NCI-H510A treated with DMSO at 0.1 percent for 48 hours (cell line): ENCODE data around the gene ANKH.
"Not testable (repeated sequence)": the region's sequence is repeated elsewhere in the genome, so short reads cannot be mapped to it uniquely, and the experiment has no call there.

ENCODE experiments used
- DNase-seq: peaks from one replicate; lab custom pipeline; 2025; lab: John Stamatoyannopoulos, UW

ANKH gene

DNA sequence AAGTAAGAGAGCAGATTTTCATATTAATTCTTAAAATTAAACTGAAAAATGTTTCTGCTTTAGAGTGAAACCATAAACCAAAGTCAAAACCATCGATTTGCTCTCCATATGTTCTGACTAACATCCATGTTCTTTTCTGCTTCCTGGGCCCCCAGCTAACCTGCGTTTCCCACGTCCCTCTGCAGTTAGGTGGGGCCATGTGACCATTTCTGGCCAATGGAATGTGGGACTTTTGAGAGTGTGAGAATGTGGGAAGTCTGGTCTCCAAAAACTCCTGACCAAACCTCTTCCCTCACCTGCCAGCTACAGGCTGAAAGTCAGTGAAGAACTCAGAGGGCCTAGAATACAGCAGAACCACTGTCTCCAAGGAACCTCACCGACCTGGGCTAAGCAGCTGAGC, 44.9 kb downstream of the ANKH start:
- no peak for DNase-seq

- no peak for DNase-seq
Measured at GRCh38 chr5:14825977-14826376, 45.6 kb downstream of the ANKH start.

DNA sequence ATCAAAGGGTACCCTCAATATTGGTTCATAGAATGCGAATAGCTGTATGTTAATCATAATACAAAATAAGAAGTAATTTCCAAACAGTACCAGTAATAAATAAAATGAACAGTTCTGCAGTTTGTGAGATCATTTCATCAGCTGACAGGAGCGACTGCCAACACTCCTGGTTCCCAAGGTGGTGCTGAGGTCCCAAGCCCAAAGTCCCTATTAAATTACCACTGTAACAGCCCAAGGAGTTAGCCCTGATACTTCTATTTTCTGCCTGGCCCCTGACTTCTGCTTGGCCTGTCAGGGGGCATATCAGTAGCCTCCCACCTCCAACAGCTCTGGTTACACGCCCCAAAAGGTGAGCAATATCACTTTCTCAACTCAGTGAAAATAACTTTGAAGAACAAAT, 47.1 kb downstream of the ANKH start:
- no peak for DNase-seq

- no peak for DNase-seq
Measured at GRCh38 chr5:14821100-14821845, 50.3 kb downstream of the ANKH start.

DNA sequence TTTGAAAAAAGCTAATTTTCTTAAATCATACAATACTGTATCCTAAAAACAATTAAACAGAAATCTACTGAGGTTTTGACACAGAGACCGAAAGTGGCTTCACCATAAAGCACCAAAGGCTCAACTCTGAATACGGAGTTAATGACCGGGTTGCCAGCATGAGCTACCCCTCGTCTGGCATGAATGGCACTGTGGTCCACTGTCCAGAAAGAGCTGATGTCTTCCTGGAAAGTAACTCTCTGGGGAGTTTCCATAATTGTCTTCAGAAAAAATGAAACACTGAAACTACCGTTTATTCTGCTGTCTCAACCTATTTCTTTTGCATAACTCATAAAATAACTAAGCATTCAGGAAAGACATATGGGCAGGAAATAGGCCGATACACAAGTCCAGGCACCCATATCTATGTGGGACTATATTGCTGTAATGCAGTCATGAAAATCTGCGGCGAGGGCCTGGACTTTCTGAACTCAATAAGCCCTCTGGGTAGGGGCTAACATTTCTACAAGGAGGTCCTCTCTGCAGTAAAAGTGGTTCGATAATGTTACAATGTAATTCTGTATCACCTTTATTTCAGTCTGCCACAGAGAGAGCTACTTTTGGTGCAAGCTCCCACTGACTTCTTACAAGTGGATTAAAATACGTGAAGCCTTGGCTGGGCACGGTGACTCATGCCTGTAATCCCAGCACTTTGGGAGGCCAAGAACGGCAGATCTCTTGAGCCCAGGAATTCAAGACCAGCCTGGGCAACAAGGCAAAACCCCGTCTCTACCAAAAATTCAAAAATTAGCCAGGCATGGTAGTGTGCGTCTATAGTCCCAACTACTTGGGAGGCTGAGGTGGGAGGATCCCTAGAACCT, 52.4 kb downstream of the ANKH start:
- no peak for DNase-seq

DNA sequence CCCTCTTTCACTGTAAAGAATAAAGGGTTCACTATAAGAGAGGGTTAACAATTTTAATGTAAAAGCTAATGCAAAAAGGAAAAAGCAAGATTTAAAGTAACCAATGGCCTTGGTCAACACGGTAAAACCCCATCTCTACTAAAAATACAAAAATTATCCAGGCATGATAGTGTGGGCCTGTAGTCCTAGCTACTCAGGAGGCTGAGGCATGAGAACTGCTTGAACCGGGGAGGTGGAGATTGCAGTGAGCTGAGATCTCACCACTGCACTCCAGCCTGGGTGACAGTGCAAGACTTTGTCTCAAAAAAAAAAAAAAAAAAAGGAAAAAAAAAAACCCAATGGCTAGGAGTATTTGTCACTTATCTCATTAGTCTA, 53.8 kb downstream of the ANKH start:
- not testable (repeated sequence) for DNase-seq

- DNase-seq, result no peak
Measured at GRCh38 chr5:14816999-14817761, 54.4 kb downstream of the ANKH start.

DNA sequence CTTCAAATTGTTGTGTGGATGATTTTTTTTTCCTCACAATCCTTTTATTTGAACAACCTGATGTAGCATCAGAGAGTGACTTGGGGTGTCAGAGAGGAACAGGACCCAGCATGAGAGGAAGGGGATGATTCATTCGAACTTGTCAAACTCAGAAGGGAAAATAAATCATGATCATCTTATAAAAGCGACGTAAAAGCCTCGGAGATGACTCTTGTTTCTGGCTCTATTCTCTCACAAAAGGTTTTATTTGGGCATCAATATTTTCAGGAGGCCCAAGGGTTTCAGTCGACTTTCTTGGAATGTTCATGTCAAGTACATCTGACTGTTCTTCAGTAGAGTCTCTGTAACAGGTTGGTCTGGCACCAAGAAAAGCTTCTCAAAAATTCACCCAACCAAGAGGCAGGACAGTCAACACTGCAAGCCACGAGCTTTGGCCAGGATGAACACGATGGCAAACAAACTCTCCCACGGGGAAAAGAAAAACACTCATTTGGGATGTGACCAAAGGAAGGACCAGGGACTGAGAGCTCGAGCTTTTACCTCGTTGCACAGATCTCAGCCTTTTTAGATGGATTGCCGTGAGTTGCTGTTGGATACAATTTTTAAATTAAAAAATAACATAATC, 55.1 kb downstream of the ANKH start:
- DNase-seq, result no peak

DNA sequence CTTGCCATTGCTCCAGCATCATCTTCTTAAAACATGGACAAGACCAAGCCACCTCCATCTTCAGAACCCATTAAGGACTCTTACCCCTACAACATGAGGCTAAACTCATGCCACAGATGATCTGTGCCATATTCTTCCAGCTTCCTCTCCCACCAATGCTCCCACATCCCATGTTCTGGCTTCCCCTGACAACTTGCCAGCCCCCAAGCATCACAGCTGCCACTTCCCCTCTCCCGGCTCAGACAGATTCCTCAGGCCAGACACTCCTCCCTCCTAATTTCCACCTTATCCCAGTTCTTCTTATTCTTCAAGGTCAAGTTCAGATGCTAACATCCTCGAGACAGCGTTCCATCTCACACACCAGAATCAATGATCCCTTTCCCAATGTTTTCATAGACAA, 57.8 kb downstream of the ANKH start:
- no peak for DNase-seq

DNA sequence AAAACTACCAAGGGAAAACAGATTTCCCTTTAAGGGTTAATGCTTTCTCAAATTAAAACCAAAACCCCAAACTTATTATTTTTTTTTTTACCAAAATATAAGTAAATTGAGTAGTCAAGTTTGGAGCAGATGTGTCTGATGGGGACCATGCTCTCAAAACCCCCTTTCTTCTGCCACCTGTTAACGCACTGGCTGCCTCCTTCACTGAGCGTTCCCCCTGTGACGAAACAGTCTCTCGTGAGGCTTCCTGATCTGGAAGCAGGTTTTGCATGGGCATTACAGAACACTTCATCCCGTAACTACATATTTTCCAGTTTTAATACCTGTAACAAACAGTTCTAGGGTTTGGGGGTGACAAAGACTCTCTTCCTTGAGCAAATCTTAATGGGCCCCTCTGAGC, 59.4 kb downstream of the ANKH start:
- DNase-seq, result no peak

DNA sequence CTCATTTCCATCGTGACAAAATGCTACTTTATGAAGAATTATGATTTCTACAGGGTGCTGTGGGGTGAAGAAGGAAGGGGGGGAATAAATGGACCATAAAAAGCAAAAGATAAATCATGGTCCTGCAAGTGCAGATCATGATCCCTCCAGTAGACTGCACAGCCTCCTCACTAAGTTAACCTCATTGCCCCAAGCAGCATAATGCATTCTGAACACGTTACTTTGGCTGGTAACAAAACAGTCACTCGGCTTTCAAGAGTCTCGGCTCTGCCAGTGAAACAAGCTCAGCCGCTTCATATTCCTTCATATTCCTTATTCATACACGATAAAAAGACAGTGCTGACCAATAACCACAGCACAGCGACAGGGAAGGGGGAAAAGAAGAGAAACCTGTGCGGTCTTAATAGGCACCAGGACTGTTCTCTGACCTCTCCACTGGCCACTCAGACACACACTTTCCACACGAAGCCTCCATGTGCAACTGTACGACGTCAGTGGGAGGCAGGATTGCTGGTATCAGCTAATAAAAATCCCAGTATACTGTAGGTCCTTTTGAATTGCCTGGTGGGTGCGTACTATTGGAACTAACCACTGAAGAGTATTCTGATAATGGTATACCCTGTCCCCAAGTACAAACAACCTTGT, 60.5 kb downstream of the ANKH start:
- DNase-seq, result no peak

- DNase-seq, result no peak
Measured at GRCh38 chr5:14810282-14810681, 61.3 kb downstream of the ANKH start.

GRCh38 chr5:14809369-14810155, 62.0 kb downstream of the ANKH start:
- no peak for DNase-seq

DNA sequence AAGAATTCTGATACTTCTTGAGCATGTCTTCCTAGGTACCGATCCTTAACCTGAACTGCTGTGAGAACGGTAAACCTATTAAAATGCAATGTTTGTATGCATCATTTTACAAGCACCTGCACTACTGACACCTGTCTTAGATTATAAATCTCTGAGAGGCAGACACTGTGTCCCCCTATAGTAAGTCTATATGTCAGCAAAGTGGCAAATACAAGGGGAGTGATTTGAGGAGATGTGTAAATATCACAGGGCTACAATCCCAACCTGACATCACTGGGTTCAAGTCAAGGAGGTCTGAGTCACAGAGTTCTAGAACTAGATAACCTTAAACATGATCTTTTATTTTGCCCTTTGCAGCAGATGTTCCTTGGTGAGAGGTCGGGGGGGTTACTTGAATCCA, 64.1 kb downstream of the ANKH start:
- peak; percentile 26 for DNase-seq

- peak; percentile 83 for DNase-seq
Measured at GRCh38 chr5:14806456-14806855, 65.1 kb downstream of the ANKH start.

DNA sequence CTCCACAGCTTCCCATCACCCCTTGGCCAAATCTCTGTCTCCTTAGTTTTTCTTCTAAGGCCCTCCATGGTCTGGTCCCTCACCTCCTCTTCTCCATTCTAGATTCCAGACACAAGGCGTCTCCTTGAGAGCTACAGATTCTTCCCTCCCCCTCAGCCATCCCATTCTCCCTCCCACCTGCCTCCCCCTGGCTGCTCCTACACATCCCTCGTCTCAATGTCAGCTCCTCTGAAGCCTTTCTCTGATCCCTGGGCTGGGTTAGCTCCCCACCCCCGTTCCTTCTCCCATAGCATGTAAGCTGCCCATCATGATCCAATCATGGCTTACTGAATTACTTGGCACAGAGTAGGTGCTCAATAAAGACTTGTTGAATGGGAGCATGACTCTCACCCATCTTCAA, 69.0 kb downstream of the ANKH start:
- no peak for DNase-seq

DNA sequence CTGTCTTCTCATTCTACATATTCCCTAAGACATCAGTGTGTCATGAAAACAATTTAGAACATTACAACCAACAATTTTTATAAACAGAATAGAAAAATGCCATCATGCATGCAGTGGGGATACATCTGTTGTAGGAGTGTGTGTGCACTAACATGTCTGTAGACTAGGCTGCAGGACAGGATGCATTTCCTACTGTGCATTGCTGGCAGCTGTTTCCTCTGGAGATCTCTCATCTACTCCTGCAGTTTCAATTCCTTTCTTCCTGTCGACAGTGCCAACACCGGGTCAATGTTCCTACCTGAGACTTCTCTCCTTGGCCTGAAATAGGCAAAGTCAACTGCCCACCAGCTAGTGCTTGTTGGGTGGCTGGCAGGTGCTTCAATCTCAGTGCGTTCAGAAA, 69.8 kb downstream of the ANKH start:
- DNase-seq, result no peak

DNA sequence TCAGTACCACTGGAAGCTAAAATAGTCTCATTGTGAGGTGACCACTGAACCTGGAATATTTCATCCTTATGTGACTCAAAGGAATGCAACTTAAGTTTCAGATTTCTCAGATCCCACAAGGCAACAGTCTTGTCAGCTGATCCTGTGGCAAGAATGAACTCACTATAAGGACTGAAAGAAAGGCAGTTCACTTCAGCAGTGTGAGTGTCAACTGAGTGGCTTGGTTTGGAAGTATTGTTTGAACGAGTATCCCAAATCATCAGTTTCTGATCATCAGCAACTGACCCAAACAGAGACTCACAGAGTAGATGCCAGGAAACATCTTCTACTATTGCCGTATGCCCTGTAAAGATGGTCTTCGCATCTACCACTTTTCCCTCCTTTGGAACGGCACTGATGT, 74.2 kb downstream of the ANKH start:
- DNase-seq, result not testable (repeated sequence)

DNA sequence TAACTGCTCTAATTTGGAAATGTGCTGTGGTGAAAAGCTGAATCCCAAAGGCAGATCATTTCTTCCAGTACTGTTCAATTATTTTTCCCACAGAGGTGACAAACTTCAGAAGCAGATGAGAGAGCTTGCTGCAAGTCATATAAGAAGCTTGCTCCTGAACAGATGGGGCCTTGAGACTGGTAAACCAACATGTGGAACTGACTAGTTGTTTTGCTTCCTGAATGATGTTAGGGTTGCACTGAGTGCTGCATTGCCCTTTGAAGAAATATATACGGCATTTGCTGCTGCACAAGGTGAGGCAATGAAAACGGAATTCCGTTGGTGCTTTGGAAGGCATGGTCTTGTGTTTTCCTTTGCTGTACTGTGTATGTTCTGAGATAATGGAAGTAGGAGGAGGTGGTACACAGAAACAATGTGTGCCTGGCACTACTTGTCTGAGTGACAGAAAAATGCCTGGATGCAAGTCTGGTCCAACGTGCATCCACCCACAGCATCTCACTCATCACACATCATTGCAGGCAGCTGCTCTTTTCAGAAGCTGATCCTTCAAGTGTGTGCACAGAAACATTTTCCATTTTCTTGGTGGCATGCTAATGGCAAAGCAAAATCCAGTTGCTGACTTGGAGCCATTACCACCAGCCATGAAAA, 76.9 kb downstream of the ANKH start:
- no peak for DNase-seq

GRCh38 chr5:14793851-14794250, 77.7 kb downstream of the ANKH start:
- DNase-seq, result no peak
